GM18526 (cell line): Measurements from ENCODE around the gene SEL1L2.

Source experiments
- POLR2A ChIP-seq: IDR thresholded peaks from 3 replicates; pipeline ENCODE4 v1.6.1; 2011; ENCODE audit not compliant: insufficient read length; ENCODE audit errors: extremely low read depth

Gene SEL1L2, protein sequence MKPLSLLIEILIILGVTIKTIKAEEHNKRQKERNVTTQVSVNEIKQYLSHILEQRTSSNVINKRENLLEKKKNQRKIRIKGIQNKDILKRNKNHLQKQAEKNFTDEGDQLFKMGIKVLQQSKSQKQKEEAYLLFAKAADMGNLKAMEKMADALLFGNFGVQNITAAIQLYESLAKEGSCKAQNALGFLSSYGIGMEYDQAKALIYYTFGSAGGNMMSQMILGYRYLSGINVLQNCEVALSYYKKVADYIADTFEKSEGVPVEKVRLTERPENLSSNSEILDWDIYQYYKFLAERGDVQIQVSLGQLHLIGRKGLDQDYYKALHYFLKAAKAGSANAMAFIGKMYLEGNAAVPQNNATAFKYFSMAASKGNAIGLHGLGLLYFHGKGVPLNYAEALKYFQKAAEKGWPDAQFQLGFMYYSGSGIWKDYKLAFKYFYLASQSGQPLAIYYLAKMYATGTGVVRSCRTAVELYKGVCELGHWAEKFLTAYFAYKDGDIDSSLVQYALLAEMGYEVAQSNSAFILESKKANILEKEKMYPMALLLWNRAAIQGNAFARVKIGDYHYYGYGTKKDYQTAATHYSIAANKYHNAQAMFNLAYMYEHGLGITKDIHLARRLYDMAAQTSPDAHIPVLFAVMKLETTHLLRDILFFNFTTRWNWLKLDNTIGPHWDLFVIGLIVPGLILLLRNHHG

DNA sequence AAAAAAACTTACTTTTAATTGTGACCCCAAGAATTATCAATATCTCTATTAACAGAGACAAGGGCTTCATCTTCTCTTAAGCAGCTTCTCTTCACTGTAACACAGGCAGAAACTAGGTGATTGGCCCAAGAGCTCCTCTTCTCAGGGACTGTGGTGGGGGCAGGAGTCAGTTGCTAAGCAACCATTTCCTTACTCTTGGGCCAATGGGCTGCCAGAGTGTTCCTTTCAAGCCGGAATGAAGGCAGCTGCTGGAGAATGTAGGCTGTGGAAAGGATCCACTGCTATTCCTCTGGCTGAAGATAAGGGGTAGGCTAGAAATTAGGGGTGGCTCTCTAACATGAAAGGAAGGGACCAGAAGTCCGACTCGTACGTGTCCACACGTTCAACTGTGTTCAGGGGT, at the start of gene SEL1L2:
TSS of gene SEL1L2 (minus strand) at position 150 of the 400 bp plus-strand sequence. CDS start at position 70, 80 bp downstream.
- TF ChIP-seq POLR2A = no peak

DNA sequence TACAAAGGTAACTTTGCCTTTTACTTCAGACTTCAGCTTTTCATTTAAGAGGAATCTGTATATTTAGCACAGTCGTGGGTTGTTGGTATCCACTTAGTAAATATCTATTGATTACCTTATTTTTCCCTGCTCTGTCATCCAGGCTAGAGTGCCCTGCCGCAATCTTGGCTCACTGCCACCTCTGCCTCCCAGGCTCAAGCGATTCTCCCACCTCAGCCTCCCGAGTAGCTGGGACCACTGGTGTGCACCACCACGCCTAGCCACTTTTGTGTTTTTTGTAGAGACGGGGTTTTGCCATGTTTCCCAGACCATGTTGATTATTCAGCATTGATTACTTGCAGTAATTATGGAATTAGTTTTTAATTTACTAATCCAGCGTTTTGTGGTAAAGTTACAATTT, 46.2 kb upstream of the SEL1L2 start:
- TF ChIP-seq POLR2A = no peak

DNA sequence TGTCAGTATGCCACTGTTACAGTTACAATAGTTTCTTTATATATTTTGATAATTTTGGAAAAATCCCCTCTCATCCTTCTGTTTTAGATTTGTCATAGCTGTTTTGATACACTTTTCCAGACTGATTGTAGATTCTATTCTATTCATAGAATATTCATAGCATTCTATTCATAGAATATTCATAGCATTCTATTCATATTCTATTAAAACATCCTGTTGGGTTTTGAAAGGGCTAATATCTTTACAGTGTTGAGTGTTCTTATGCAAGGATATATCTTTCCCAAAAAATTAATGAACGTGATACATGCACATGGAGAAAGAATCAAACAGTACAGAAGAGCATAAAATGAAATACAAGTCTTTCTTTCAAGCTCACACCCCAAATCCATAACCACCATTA, 42.9 kb upstream of the SEL1L2 start:
- no peak for TF ChIP-seq POLR2A

DNA sequence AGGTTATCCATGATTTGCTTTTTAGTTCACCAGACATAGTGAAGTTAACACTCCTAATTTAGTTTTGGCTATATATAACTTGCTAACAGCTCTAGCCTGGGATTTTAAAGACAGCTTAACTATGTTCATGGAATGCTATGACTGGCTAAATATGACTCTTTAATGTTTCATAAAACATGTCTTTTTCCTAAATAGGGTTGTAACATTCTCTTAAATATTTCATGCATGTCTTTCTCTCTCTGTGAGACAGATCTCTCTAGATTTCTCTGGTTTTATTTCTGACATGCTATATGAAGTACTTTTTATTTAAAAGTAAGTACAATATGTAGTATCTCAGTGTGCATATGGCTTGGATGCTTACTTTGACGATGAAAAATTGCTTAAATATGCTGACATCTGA, 40.6 kb upstream of the SEL1L2 start:
- TF ChIP-seq POLR2A = no peak

DNA sequence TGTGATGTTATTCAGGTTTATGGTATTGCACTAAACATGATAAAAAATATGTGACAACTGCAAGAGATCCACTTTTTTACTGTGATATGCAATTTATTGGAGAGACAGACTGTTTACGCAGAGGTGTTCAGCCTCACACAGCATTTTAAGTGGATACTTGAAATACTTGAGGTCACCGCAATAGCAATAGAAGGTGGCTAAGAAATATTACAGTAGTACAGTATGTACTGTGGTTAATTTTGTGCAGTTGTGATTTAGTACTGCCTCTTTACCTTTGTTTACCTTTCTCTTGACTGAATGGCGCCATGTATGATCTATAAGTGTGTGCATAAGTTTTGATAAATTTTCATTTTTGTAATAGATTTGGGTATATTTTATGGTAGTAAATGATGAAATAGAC, 22.3 kb upstream of the SEL1L2 start:
- no peak for TF ChIP-seq POLR2A

DNA sequence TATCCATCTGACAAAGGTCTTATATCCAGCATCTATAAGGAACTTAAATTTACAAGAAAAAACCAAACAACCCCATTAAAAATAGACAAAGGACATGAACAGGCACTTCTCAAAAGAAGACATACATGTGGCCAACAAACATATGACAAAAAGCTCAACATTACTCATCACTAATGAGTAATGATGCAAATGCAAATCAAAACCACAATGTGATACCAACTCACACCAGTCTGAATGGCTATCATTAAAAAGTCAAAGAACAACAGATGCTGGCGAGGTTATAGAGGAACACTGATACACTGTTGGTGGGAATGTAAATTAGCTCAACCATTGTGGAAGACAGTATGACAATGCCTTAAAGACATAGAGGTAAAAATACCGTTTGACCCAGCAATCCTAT, 18.8 kb upstream of the SEL1L2 start:
- no peak for TF ChIP-seq POLR2A

DNA sequence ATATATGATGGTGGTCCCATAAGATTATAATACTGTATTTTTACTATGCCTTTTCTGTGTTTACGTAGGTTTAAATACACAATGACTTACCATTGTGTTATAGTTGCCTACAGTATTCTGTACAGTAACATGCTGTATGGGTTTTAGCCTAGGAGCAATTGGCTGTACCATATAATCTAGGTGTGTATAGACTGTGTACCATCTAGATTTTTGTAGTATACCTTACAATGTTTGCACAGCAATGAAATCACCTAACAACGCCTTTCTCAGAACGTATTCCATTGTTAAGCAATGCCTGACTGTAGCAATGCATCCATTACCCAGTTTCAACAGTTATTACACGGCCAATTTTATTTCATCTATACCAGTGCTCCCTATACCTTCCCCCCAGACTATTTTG, 15.6 kb upstream of the SEL1L2 start:
- no peak for TF ChIP-seq POLR2A

DNA sequence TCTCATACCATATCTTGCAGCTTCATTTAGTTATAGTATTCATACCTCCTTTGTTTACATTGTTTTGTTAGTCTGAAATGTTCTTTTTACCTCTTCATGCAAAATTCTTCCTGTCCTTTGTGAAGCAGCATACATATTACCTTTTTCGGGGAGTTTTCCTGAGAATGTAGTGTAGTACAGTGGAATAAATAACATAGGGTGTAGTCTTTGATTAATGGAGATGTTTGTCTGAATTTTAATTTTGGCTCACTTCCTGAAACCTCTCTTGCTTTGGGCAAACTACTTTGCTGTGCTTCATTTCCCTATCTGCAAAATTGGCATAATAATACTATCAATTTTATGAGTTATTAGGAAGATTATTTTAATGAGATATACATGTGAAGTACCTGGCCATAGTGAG, 10.5 kb upstream of the SEL1L2 start:
- no peak for TF ChIP-seq POLR2A

DNA sequence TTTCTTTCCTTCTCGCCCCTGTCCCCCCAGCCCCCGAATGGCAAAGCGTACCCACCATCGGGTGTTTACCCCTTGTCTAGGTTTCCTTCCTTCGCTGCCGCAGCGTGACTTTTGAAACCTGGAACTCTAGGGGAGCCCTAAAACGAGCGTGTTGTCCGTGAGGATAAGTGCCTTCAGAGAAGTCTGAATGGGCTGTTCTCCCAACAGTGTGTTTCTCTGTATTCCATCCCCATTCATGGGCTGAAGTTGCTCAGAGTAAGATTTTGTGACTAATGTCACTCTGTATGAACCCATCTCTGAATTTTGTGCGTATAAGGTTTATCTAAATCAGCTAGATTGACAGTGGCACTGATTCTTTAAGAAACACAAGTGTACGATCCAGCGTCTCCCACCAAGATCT, 5.9 kb upstream of the SEL1L2 start:
- TF ChIP-seq POLR2A = no peak

DNA sequence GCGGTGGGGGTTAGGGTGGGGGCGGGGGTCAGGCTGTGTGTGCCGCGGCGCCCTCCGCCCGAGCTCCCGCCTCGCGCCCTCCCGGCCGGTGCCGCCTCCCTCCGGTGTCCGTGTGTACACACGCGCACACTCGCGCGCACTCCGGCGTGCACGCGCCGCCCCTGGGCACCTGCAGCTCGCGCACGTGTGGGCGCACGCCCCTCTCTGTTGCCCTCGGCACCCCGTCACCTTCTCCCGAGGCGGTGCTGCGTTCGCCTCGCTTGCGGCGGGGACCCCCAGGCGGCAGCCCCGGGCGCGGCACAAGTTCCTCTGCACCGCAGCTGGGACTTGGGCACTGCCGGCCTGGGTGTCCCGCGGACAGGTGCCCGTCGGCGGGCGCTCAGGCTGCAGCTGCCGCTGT, 5.4 kb upstream of the SEL1L2 start:
- TF ChIP-seq POLR2A = no peak

DNA sequence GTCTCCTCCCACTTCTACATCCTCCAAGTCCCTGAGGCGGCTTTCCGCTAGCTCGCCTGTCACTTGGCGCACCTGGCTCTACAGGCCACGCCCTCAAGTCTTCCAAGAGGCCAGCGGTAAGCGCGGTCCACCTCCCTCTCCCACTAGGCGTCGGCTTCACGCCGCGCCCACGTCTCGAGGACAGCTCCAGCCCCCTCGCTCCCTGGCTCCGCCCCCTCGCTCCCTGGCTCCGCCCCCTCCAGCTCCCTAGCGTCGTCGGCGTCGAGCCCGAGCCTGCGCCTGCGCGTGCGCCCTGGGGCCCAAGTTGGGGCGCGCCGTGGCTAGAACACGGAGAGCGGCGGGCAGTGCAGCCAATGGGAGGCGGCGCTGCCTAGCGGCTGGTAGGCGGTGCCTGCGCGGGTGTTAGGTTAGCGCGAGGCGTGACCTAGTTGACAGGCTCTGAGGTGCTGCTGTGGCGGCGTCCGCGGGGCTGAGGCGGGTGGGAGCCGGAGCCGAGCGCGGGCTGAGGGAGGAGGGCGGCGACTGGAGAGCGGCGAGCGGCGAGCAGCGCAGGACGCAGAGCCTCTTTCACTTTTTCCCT, 4.8 kb upstream of the SEL1L2 start, which contains the start of gene MACROD2:
TSS of gene MACROD2 (plus strand) at position 431 of the 580 bp plus-strand sequence.
- TF ChIP-seq POLR2A = no peak

DNA sequence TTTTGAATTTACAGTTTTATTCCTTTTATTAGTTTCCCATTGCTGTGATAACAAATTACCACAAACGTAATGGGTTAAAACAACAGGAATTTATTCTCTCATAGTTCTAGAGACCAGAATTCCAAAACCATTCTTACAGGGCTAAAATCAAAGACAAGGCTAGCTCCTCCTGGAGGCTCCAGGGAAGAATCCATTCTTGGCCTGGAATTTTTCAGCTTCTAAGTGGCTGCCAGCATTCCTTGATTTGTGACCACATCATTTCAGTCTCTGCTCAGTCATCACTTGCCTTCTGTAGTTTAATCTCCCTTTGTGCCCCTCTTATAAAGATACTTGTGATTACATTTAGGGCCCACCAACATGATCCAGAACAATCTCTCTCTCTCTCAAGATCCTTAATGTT, 897 bp upstream of the SEL1L2 start:
- TF ChIP-seq POLR2A = no peak

DNA sequence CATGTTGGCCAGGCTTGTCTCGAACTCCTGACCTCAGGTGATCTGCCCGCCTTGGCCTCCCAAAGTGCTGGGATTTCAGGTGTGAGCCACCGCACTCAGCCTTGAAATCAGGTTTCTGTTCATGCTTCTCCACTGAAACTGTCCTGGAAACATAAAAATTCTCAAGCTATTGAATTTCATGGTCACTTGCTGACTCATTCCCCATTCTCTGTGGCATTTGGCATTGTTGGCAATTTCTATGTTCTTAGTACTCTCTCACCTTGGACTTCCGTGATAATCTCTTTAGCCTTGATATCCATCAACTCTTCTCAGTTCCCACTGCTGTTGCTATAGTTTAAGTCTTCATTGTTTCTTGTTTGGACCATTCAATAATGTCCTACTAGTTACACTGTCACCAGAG, 6.2 kb downstream of the SEL1L2 start:
- no peak for TF ChIP-seq POLR2A

DNA sequence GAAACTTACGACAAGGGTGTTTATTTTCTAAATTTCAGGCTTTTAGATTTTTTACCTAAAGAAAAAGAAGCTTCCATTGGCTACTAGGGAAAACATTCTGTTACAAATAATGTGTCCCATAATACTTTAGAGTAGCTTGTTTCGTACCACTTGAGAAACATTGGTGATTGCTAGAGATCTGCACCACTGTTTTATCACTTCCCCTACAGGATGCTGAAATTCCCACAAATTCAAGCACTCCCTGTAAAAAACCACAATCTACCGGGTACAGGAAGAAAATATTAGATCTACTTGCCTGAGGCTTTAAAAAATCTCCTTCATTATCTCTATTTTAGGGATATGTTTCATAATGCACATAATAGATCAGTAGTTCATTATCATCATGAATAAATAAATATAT, 29.9 kb downstream of the SEL1L2 start:
- TF ChIP-seq POLR2A = no peak

DNA sequence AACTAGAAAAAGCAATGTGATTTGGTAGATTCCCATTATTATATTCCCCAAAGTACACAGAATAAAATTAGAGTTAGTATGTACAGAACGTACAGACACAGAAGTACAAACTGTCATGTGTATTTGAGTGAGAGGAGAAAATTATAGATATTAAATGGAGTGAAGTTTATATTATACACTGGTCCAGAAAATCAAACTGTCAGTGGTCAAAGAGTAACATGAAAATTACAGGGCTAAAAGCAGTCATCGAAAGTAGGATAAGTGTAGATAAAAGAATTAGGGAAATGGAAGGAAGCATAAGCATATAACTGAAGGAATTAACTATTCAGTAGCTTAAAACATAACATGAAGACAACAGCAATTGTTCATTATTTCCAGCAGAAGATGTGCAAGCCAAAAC, 30.3 kb downstream of the SEL1L2 start:
- TF ChIP-seq POLR2A = no peak

DNA sequence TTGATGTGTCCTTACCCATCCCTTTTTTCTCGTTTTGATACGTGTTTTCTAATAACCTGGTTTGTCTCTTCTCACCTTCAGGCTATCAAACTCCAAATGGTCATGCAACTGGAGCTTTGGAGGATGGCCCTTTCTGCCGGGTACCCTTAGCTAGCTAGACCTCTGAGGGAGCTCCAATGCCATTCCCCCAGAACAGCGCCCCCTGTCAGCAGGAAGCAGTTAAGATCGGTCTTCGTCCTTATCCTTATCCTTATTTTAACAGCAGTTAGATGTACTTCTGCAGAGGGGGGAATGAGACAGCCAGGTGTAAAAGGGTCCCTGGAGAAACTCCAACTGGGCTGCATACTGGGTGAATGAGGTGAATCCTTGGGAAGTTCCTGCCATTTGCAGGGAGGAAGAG, 37.2 kb downstream of the SEL1L2 start:
- TF ChIP-seq POLR2A = no peak
